OCI-LY1 (cell line): Measurements from ENCODE around the gene IGSF3.

Experiments
- H2AFZ ChIP-seq: fragments of 200-600 bp; sonication (generic), shearing (Covaris generic); 2 replicates; pipeline ENCODE4 v1.6.0; 2014; ENCODE audit warnings: antibody characterized with exemption, mild to moderate bottlenecking, low read length
- H3F3A ChIP-seq: fragments of 200-600 bp; sonication (generic), shearing (Covaris generic); 2 replicates; pipeline ENCODE4 v1.6.0; 2014; ENCODE audit warnings: mild to moderate bottlenecking, antibody characterized with exemption, low read length, moderate library complexity; ENCODE audit not compliant: insufficient read depth
- H3K27ac ChIP-seq: fragments of 200-600 bp; sonication (generic); 2 replicates; pipeline ENCODE4 v1.5.1; 2014; ENCODE audit warnings: low read length, mixed run types, mild to moderate bottlenecking, low read depth; ENCODE audit not compliant: poor library complexity, severe bottlenecking
- H3K27me3 ChIP-seq: fragments of 200-600 bp; sonication (generic); 2 replicates; pipeline ENCODE4 v1.6.0; 2014; ENCODE audit warnings: antibody characterized with exemption, mild to moderate bottlenecking, low read length, moderate library complexity; ENCODE audit not compliant: insufficient read depth
- H3K36me3 ChIP-seq: fragments of 200-600 bp; sonication (generic); 2 replicates; pipeline ENCODE4 v1.6.1; 2014; ENCODE audit warnings: mild to moderate bottlenecking, antibody characterized with exemption, low read length, moderate library complexity, mixed read lengths; ENCODE audit not compliant: insufficient read depth
- H3K4me1 ChIP-seq: fragments of 200-600 bp; sonication (generic); 2 replicates; pipeline ENCODE4 v1.5.1; 2014; ENCODE audit warnings: mild to moderate bottlenecking, low read length, moderate library complexity; ENCODE audit not compliant: insufficient read depth, severe bottlenecking
- H3K4me2 ChIP-seq: fragments of 200-600 bp; sonication (generic), shearing (Covaris generic); 2 replicates; pipeline ENCODE4 v1.6.1; 2014; ENCODE audit warnings: low read length
- H3K4me3 ChIP-seq: fragments of 200-600 bp; sonication (generic); 2 replicates; pipeline ENCODE4 v1.5.1; 2014; ENCODE audit warnings: low read length, low read depth, mild to moderate bottlenecking, mixed read lengths; ENCODE audit not compliant: poor library complexity, severe bottlenecking
- H3K79me2 ChIP-seq: fragments of 200-600 bp; shearing (Covaris generic); 2 replicates; pipeline ENCODE4 v1.6.1; 2016; ENCODE audit warnings: mixed run types, low read length, mixed read lengths; ENCODE audit not compliant: insufficient read depth
- H3K9ac ChIP-seq: fragments of 200-600 bp; sonication (generic), shearing (Covaris generic); 2 replicates; pipeline ENCODE4 v1.6.1; 2014; ENCODE audit warnings: mild to moderate bottlenecking, low read length, mixed read lengths
- H3K9me2 ChIP-seq: fragments of 200-600 bp; sonication (generic), shearing (Covaris generic); 2 replicates; pipeline ENCODE4 v1.6.1; 2014; ENCODE audit warnings: low read depth, mild to moderate bottlenecking, low read length, mixed read lengths
- H3K9me3 ChIP-seq: fragments of 200-600 bp; shearing (Covaris generic); 2 replicates; pipeline ENCODE4 v1.6.1; 2014; ENCODE audit warnings: low read length, mixed read lengths
- H4K20me1 ChIP-seq: fragments of 200-600 bp; sonication (generic), shearing (Covaris generic); 2 replicates; pipeline ENCODE4 v1.6.0; 2016; ENCODE audit warnings: mild to moderate bottlenecking, low read length; ENCODE audit not compliant: insufficient read depth
- EZH2 ChIP-seq: fragments of 200-600 bp; sonication (generic), shearing (Covaris generic); IDR thresholded peaks from 2 replicates; pipeline ENCODE4 v1.8.0; 2017; ENCODE audit warnings: borderline replicate concordance, mixed run types, mild to moderate bottlenecking, antibody characterized with exemption, low read length, moderate library complexity, mixed read lengths
- TF ChIP-seq, protein P1 (sequence below): fragments of 200-600 bp; sonication (generic), shearing (Covaris generic); IDR thresholded peaks from 2 replicates; pipeline ENCODE4 v1.5.1; 2017; ENCODE audit warnings: mild to moderate bottlenecking, antibody characterized with exemption, low read length, moderate library complexity, mixed read lengths

The IGSF3 gene

DNA sequence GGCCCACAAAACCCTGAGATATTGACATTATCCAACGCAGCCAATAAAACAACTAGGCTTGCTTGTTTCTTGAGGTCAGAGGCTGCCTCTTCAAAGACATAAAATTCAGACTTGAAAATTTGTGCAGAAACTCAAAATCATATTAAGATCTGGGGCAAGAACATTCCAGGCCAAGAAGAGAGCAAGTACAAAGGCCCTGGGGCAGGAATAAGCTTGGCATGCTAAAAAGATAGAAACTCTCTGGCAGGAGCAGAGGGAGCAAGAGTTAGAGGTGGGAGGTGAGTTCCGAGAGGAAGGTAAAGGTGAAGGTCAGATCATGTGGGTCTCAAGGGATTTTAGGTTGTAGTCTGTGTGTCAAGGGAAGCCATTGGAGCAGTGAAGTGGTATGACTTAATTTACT lies 8.8 kb upstream of the IGSF3 start:
- no peak overlapping the region for H3K9ac ChIP-seq
- no peak overlapping the region for H3K4me3 ChIP-seq
- no peaks in the 10 kb centered on the region for H3K9me3 ChIP-seq
- H3K9me2 ChIP-seq, result no peaks in the 10 kb centered on the region
- no peaks in the 10 kb centered on the region for H4K20me1 ChIP-seq
- no peaks in the 10 kb centered on the region for H3K36me3 ChIP-seq
- H2AFZ ChIP-seq, result no peak overlapping the region
- no peaks in the 10 kb centered on the region for H3F3A ChIP-seq
- H3K4me1 ChIP-seq, result no peaks in the 10 kb centered on the region
- peaks cover 5% of the 10 kb centered on the region; the same call in 1 of the 2 replicates for H3K27me3 ChIP-seq
- no peak for TF ChIP-seq EZH2
- TF ChIP-seq, protein P1, sequence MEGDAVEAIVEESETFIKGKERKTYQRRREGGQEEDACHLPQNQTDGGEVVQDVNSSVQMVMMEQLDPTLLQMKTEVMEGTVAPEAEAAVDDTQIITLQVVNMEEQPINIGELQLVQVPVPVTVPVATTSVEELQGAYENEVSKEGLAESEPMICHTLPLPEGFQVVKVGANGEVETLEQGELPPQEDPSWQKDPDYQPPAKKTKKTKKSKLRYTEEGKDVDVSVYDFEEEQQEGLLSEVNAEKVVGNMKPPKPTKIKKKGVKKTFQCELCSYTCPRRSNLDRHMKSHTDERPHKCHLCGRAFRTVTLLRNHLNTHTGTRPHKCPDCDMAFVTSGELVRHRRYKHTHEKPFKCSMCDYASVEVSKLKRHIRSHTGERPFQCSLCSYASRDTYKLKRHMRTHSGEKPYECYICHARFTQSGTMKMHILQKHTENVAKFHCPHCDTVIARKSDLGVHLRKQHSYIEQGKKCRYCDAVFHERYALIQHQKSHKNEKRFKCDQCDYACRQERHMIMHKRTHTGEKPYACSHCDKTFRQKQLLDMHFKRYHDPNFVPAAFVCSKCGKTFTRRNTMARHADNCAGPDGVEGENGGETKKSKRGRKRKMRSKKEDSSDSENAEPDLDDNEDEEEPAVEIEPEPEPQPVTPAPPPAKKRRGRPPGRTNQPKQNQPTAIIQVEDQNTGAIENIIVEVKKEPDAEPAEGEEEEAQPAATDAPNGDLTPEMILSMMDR, result no peak
- no peaks in the 10 kb centered on the region for H3K79me2 ChIP-seq
- H3K27ac ChIP-seq, result no peak overlapping the region
- H3K4me2 ChIP-seq, result no peak overlapping the region

DNA sequence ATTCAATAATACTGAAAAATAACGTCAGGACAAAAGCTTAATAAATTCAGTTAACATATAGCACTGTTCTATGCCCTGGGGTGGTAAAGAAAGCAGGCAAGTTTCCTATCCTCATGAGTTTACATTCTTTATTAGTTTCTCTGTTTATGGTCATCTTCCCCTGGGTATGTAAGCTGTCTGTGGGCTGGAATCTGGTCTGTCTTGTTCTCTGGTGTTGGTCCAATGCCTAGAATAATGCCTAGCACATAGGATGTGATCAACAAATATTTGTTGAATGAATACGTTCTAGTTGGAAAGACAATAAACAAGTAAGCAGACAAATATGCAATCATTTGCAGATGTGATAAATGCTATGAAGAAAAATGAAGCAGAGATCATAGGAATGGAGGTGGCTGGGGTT lies 7.2 kb upstream of the IGSF3 start:
- H3F3A ChIP-seq, result no peaks in the 10 kb centered on the region
- no peak overlapping the region for H2AFZ ChIP-seq
- TF ChIP-seq EZH2, result no peak
- TF ChIP-seq, protein P1, result no peak
- H3K9me3 ChIP-seq, result no peaks in the 10 kb centered on the region
- peaks cover 5% of the 10 kb centered on the region; the same call in 1 of the 2 replicates for H3K27me3 ChIP-seq
- H3K9me2 ChIP-seq, result no peaks in the 10 kb centered on the region
- no peaks in the 10 kb centered on the region for H3K4me1 ChIP-seq
- no peak overlapping the region for H3K4me2 ChIP-seq
- no peak overlapping the region for H3K4me3 ChIP-seq
- H3K9ac ChIP-seq, result no peak overlapping the region
- H4K20me1 ChIP-seq, result no peaks in the 10 kb centered on the region
- H3K27ac ChIP-seq, result no peak overlapping the region
- no peaks in the 10 kb centered on the region for H3K36me3 ChIP-seq
- no peaks in the 10 kb centered on the region for H3K79me2 ChIP-seq

DNA sequence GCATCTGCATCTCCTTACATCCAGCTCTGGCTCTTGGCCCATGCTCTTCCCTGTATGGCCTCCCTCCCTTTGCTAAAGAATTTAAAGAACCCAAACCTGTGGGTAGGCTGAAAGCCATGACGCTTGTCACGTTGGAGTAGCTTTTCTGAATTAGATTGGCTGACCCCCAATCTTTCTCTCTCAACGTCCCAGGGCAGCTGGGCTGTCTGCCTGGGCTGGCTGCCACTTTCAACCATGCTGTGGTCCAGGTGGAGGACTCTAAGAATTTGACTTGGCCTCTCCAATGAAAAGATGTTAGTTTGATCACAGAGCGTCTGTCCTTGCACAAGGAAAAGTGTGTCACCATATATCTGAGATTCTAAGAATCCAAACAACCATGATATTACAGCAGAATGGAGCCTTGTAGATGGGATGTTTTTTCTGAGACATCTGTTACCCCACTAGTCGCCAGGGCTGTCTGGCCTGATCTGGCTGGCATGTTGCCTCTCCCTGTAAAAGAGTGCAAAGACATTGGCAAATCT lies 6.5 kb upstream of the IGSF3 start:
- H3K4me2 ChIP-seq, result no peak overlapping the region
- 0 out of 2 replicates have a peak, but pooled peaks cover 5% of the 10 kb centered on the region for H3K27me3 ChIP-seq
- H3K36me3 ChIP-seq, result no peaks in the 10 kb centered on the region
- no peaks in the 10 kb centered on the region for H3K9me3 ChIP-seq
- H3K79me2 ChIP-seq, result no peaks in the 10 kb centered on the region
- H3K9me2 ChIP-seq, result no peaks in the 10 kb centered on the region
- no peak overlapping the region for H2AFZ ChIP-seq
- no peak overlapping the region for H3K27ac ChIP-seq
- no peak for TF ChIP-seq EZH2
- TF ChIP-seq, protein P1, result no peak
- H3K9ac ChIP-seq, result no peak overlapping the region
- H4K20me1 ChIP-seq, result no peaks in the 10 kb centered on the region
- no peak overlapping the region for H3K4me3 ChIP-seq
- no peaks in the 10 kb centered on the region for H3F3A ChIP-seq
- no peaks in the 10 kb centered on the region for H3K4me1 ChIP-seq
